Keratinocyte (primary cell): ENCODE data around the gene SLC12A8. TPM values are rescaled to one million over a fixed set of nuclear protein-coding genes. Genes with fewer than 3 reads are reported as not detected.

ENCODE experiments used
- DNase-seq: peaks from one replicate; pipeline ENCODE4 v3.0.0-alpha.2; 2011; ENCODE audit warnings: low read depth, missing footprints, low spot score
- FAIRE-seq: peaks from 2 replicates; lab custom pipeline; 2011; peaks lifted over from hg19 to GRCh38; lab: Jason Lieb, UNC
- H2AFZ ChIP-seq: 2 replicates; pipeline ENCODE4 v1.6.0; 2012; ENCODE audit warnings: low read length, control low read depth, inconsistent platforms; ENCODE audit not compliant: control insufficient read depth
- H3K27ac ChIP-seq: 2 replicates; pipeline ENCODE4 v1.5.1; 2011; ENCODE audit warnings: low read length; ENCODE audit not compliant: control insufficient read depth, insufficient read depth
- H3K27me3 ChIP-seq: 3 replicates; pipeline ENCODE4 v1.6.0; 2011; ENCODE audit warnings: low read length; ENCODE audit not compliant: control insufficient read depth, insufficient read depth; ENCODE audit errors: extremely low read depth
- H3K36me3 ChIP-seq, 2 experiments: 2 replicates in 1 of 2; 3 replicates in 1 of 2; pipeline ENCODE4 v1.5.1; 2011; ENCODE audit warnings: low read length in 2 of 2, mild to moderate bottlenecking in 1 of 2; ENCODE audit not compliant: control insufficient read depth in 2 of 2, insufficient read depth in 2 of 2; ENCODE audit errors: extremely low read depth in 1 of 2
- H3K4me1 ChIP-seq: 3 replicates; pipeline ENCODE4 v1.5.1; 2011; ENCODE audit warnings: low read length; ENCODE audit not compliant: control insufficient read depth, insufficient read depth; ENCODE audit errors: extremely low read depth
- H3K4me2 ChIP-seq: 3 replicates; pipeline ENCODE4 v1.6.0; 2011; ENCODE audit warnings: low read depth, low read length; ENCODE audit not compliant: control insufficient read depth, insufficient read depth; ENCODE audit errors: extremely low read depth
- H3K4me3 ChIP-seq, 3 experiments: fragments of 200-600 bp in 1 of 3; sonication (generic) in 1 of 3; 2 replicates in 2 of 3; 3 replicates in 1 of 3; pipeline ENCODE4 v1.5.1; 2011 to 2016; ENCODE audit warnings: low read length in 3 of 3, mild to moderate bottlenecking in 3 of 3, control low read depth in 2 of 3, inconsistent platforms in 1 of 3, low read depth in 1 of 3, mixed read lengths in 1 of 3, mixed run types in 1 of 3, moderate library complexity in 1 of 3; ENCODE audit not compliant: control insufficient read depth in 2 of 3, insufficient read depth in 2 of 3; ENCODE audit errors: extremely low read depth in 1 of 3
- H3K79me2 ChIP-seq: 2 replicates; pipeline ENCODE4 v1.6.0; 2012; ENCODE audit warnings: low read length; ENCODE audit not compliant: control insufficient read depth, insufficient read depth
- H3K9ac ChIP-seq: 3 replicates; pipeline ENCODE4 v1.6.0; 2011; ENCODE audit warnings: low read length; ENCODE audit not compliant: control insufficient read depth, insufficient read depth; ENCODE audit errors: extremely low read depth
- H3K9me1 ChIP-seq: 3 replicates; pipeline ENCODE4 v1.6.0; 2011; ENCODE audit warnings: low read length; ENCODE audit not compliant: control insufficient read depth, insufficient read depth; ENCODE audit errors: extremely low read depth
- H3K9me3 ChIP-seq: 2 replicates; pipeline ENCODE4 v1.5.1; 2012; ENCODE audit warnings: low read depth, low read length; ENCODE audit not compliant: control insufficient read depth
- H4K20me1 ChIP-seq: 3 replicates; pipeline ENCODE4 v1.6.0; 2011; ENCODE audit warnings: low read length; ENCODE audit not compliant: control insufficient read depth, insufficient read depth; ENCODE audit errors: extremely low read depth
- EZH2 ChIP-seq: IDR thresholded peaks from one replicate; pipeline ENCODE4 v1.6.1; 2012; ENCODE audit warnings: inconsistent platforms, mild to moderate bottlenecking, low read length, moderate library complexity
- dilution Hi-C: fragments of 300-500 bp; cut with MboI; formaldehyde crosslinking; loops from one replicate; pipeline ENCODE4 v1.7.0; 2020; ENCODE audit warnings: low sequenced_read_pairs; ENCODE audit not compliant: extremely low pct_ligation_motif_present
- polyA plus RNA-seq, 5 experiments: library from polyadenylated mRNA; depleted of rRNA in 3 of 5; stranded (reverse) in 3 of 5; stranded (forward) in 1 of 5; unstranded in 1 of 5; fragments of >200 nt; gene quantifications; 1 replicate in 1 of 5; 2 replicates in 3 of 5; 3 replicates in 1 of 5; pipeline versions ENCODE4 v1.2.1 to v1.2.3, GENCODE V29; 2011 to 2012; ENCODE audit warnings: missing spikeins in 2 of 5, low read depth in 1 of 5, low replicate concordance in 1 of 5
- TF ChIP-seq, protein P1 (sequence below), 3 experiments: IDR thresholded peaks in 1 of 3; conservative IDR thresholded peaks in 1 of 3; optimal IDR thresholded peaks in 1 of 3; 2 replicates in 2 of 3; 3 replicates in 1 of 3; pipeline versions ENCODE3 to v1.5.1; 2011; ENCODE audit warnings: low read length in 3 of 3, mild to moderate bottlenecking in 3 of 3, moderate library complexity in 2 of 3, control low read depth in 1 of 3, inconsistent platforms in 1 of 3; ENCODE audit not compliant: insufficient read depth in 2 of 3; ENCODE audit errors: extremely low read depth in 1 of 3

SLC12A8 gene
- polyA plus RNA-seq, 1 donor (not counting 4 experiments of a cell fraction or from before 2014, with no cell fraction given) = 6.9 TPM

GRCh38 chr3:125213364-125213755 lies 812 bp upstream of the SLC12A8 start:
- H4K20me1 ChIP-seq = no peaks in the 10 kb centered on the region
- dilution Hi-C loops = no loop called here
- H3K27ac ChIP-seq = no peak overlapping the region
- DNase-seq (no peak), FAIRE-seq (no peak)
- H3K9me1 ChIP-seq = no peaks in the 10 kb centered on the region
- peaks cover 13% of the 10 kb centered on the region for H3K4me1 ChIP-seq
- no peak overlapping the region for H3K9ac ChIP-seq
- TF ChIP-seq, protein P1, sequence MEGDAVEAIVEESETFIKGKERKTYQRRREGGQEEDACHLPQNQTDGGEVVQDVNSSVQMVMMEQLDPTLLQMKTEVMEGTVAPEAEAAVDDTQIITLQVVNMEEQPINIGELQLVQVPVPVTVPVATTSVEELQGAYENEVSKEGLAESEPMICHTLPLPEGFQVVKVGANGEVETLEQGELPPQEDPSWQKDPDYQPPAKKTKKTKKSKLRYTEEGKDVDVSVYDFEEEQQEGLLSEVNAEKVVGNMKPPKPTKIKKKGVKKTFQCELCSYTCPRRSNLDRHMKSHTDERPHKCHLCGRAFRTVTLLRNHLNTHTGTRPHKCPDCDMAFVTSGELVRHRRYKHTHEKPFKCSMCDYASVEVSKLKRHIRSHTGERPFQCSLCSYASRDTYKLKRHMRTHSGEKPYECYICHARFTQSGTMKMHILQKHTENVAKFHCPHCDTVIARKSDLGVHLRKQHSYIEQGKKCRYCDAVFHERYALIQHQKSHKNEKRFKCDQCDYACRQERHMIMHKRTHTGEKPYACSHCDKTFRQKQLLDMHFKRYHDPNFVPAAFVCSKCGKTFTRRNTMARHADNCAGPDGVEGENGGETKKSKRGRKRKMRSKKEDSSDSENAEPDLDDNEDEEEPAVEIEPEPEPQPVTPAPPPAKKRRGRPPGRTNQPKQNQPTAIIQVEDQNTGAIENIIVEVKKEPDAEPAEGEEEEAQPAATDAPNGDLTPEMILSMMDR (optimal IDR thresholded peaks at IDR 0.05 in 1 of 3, IDR thresholded peaks at IDR 0.05 in 1 of 3, conservative IDR thresholded peaks at IDR 0.05 in 1 of 3; ENCODE audit: extremely low read depth in 1 of 3, insufficient read depth in 2 of 3, low read length in 3 of 3) = no peak
- TF ChIP-seq EZH2 = no peak
- peaks cover 0 to 6% of the 10 kb centered on the region in 2 experiments for H3K36me3 ChIP-seq
- no peaks in the 10 kb centered on the region for H3K27me3 ChIP-seq
- peak overlapping the region; percentile 96 for H2AFZ ChIP-seq
- no peaks in the 10 kb centered on the region for H3K79me2 ChIP-seq
- H3K9me3 ChIP-seq = no peaks in the 10 kb centered on the region
- no peak overlapping the region for H3K4me3 ChIP-seq
- H3K4me2 ChIP-seq = no peak overlapping the region

DNA sequence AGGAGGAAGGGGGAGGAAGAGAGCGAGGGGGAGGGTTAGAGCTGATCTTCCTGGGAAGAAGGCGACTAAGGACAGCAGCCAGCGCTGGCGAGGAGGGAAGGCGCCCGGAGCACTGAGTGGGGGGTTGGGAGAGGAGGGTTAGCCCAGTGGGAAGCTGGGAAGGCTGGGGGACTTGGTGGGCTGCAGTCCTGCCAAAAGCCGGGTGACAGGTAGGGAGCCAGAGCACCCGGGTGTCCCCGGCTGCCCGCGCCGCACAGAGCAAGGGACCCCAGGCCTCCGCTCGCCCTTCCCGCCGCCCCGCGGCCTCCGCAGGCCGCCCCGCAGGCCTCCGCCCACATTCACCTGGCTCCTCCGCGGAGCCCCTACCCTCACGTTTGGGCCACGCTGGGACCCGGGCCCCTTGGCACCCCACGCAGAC lies 448 bp downstream of the SLC12A8 start:
- H3K4me1 ChIP-seq = peaks cover 13% of the 10 kb centered on the region
- dilution Hi-C loops = no loop called here
- no peaks in the 10 kb centered on the region for H4K20me1 ChIP-seq
- H2AFZ ChIP-seq = peak overlapping the region; percentile 96
- no peaks in the 10 kb centered on the region for H3K27me3 ChIP-seq
- peak overlapping the region; percentile 67 to 78 (median 76) for H3K4me3 ChIP-seq
- peak overlapping the region; percentile 26 for H3K27ac ChIP-seq
- no peaks in the 10 kb centered on the region for H3K79me2 ChIP-seq
- no peaks in the 10 kb centered on the region for H3K9me3 ChIP-seq
- no peaks in the 10 kb centered on the region for H3K9me1 ChIP-seq
- no peak for TF ChIP-seq EZH2
- TF ChIP-seq, protein P1 (optimal IDR thresholded peaks at IDR 0.05 in 1 of 3, IDR thresholded peaks at IDR 0.05 in 1 of 3, conservative IDR thresholded peaks at IDR 0.05 in 1 of 3; ENCODE audit: extremely low read depth in 1 of 3, insufficient read depth in 2 of 3, low read length in 3 of 3) = no peak
- H3K4me2 ChIP-seq = peak overlapping the region; percentile 85
- FAIRE-seq (no peak), DNase-seq (no peak)
- H3K9ac ChIP-seq = peak overlapping the region; percentile 83
- H3K36me3 ChIP-seq = peaks cover 0 to 6% of the 10 kb centered on the region in 2 experiments
